HepG2 (cell line): Measurements from ENCODE around the gene TMEM144. TPM values are rescaled to one million over a fixed set of nuclear protein-coding genes. Genes with fewer than 3 reads are reported as not detected.

ENCODE experiments used
- AHDC1 ChIP-seq: sonication (generic); formaldehyde crosslinking; IDR thresholded peaks from 2 replicates; pipeline ENCODE4 v1.5.1; 2020; ENCODE audit warnings: mild to moderate bottlenecking, missing genetic modification reagents, borderline replicate concordance
- ARID3A ChIP-seq: IDR thresholded peaks from 2 replicates; pipeline ENCODE4 v1.6.1; 2012; ENCODE audit warnings: low read depth, low read length, improper control_type of control experiment
- ARID4A ChIP-seq: sonication (generic); formaldehyde crosslinking; IDR thresholded peaks from 2 replicates; pipeline ENCODE4 v1.5.0; 2020; ENCODE audit warnings: mild to moderate bottlenecking, missing genetic modification reagents, borderline replicate concordance
- BCL3 ChIP-seq: sonication (generic); formaldehyde crosslinking; IDR thresholded peaks from 2 replicates; pipeline ENCODE4 v1.5.1; 2020; ENCODE audit warnings: mild to moderate bottlenecking, missing genetic modification reagents, moderate library complexity
- CREM ChIP-seq, 2 experiments: sonication (generic) in 1 of 2; formaldehyde crosslinking in 1 of 2; IDR thresholded peaks; 2 replicates each; pipeline versions ENCODE4 v1.4.0 to v1.6.1; 2016 to 2020; ENCODE audit warnings: antibody characterized with exemption in 1 of 2, mild to moderate bottlenecking in 1 of 2, missing genetic modification reagents in 1 of 2
- KLF13 ChIP-seq: sonication (generic); formaldehyde crosslinking; IDR thresholded peaks from 2 replicates; pipeline ENCODE4 v1.4.0; 2020; ENCODE audit warnings: mild to moderate bottlenecking, missing genetic modification reagents
- KLF6 ChIP-seq: IDR thresholded peaks from 2 replicates; pipeline ENCODE4 v1.8.0; 2016; ENCODE audit warnings: missing biosample characterization, missing genetic modification reagents
- POLR2G ChIP-seq: fragments of 200-400 bp; formaldehyde crosslinking; IDR thresholded peaks from 2 replicates; pipeline ENCODE4 v1.6.1; 2018; ENCODE audit warnings: mild to moderate bottlenecking, low read depth, low read length, moderate library complexity
- TAF15 ChIP-seq: fragments of 200-400 bp; formaldehyde crosslinking; IDR thresholded peaks from one replicate; pipeline ENCODE4 v1.6.1; 2018; ENCODE audit warnings: mild to moderate bottlenecking, low read depth, low read length; ENCODE audit not compliant: poor library complexity, severe bottlenecking
- ZGPAT ChIP-seq: IDR thresholded peaks from 2 replicates; pipeline ENCODE4 v1.6.1; 2016; ENCODE audit warnings: mild to moderate bottlenecking
- polyA plus RNA-seq, 8 experiments: library from polyadenylated mRNA; depleted of rRNA in 3 of 8; stranded (reverse) in 7 of 8; unstranded in 1 of 8; fragments of >200 nt; fragmentation: Illumina TruSeq in 4 of 8; extraction: Trizol in 4 of 8; gene quantifications; 2 replicates each; pipeline versions ENCODE4 v1.2.1 to v1.2.3, GENCODE V29; 2011 to 2016; ENCODE audit warnings: low read depth in 4 of 8, missing spikeins in 1 of 8, mixed read lengths in 1 of 8; ENCODE audit not compliant: insufficient read depth in 1 of 8
- total RNA-seq, 5 experiments: library from RNA; depleted of rRNA; stranded (reverse); fragments of >200 nt; fragmentation: Illumina TruSeq; extraction: Trizol; gene quantifications; 2 replicates each; pipeline ENCODE4 v1.2.3, GENCODE V29; 2016; ENCODE audit warnings: low read depth in 1 of 5

The TMEM144 gene
- total and polyA plus RNA-seq, 2 of the 13 experiments (the other 11 are each of a cell fraction or from before 2014, with no cell fraction given), result 10.9 to 12.3 TPM

GRCh38 chr4:158172261-158173258 is 37.7 kb upstream of the TMEM144 start, which contains the start of gene GASK1B (continued):
- peak; percentile 26; the same call in 1 of the 2 replicates for TF ChIP-seq AHDC1
- TF ChIP-seq KLF13 (CRISPR knock-in tag), result no peak
- no peak for TF ChIP-seq BCL3 (CRISPR knock-in tag)
- peak; percentile 59; the same call in 1 of the 2 replicates for TF ChIP-seq ARID3A
- TF ChIP-seq KLF6 (CRISPR knock-in tag), result peak; percentile 32; the same call in 1 of the 2 replicates
- TF ChIP-seq ARID4A (CRISPR knock-in tag), result peak; percentile 36; the same call in 1 of the 2 replicates
- 0 out of 2 replicates have a peak, but pooled peaks have one; percentile 27 for TF ChIP-seq ZGPAT
- peak; percentile 50; the same call in 1 of the 2 replicates for TF ChIP-seq POLR2G
- no peak for TF ChIP-seq TAF15
- TF ChIP-seq CREM (IDR thresholded peaks at IDR 0.05), result peak; percentile 30; the same call in 1 of the 2 replicates
- TF ChIP-seq CREM (CRISPR knock-in tag; IDR thresholded peaks at IDR 0.05), result no peak
